Ectodermal cell (in vitro differentiated cells): ENCODE results near the gene FMO1. TPM values are rescaled to one million over a fixed set of nuclear protein-coding genes. Genes with fewer than 3 reads are reported as not detected.

Source experiments
- H3K27ac ChIP-seq: 2 replicates; pipeline ENCODE4 v1.7.0; 2013; ENCODE audit warnings: mild to moderate bottlenecking, low read depth, low read length; ENCODE audit not compliant: insufficient read depth, poor library complexity, severe bottlenecking
- H3K27me3 ChIP-seq: 2 replicates; pipeline ENCODE4 v1.7.0; 2013; ENCODE audit warnings: mild to moderate bottlenecking, low read length; ENCODE audit not compliant: insufficient read depth, control insufficient read depth, poor library complexity, severe bottlenecking
- H3K36me3 ChIP-seq: one replicate; pipeline ENCODE4 v1.7.0; 2013; ENCODE audit warnings: low read length; ENCODE audit not compliant: control insufficient read depth, insufficient read depth
- H3K4me1 ChIP-seq: one replicate; pipeline ENCODE4 v1.7.0; 2013; ENCODE audit warnings: low read length; ENCODE audit not compliant: control insufficient read depth, insufficient read depth
- H3K4me3 ChIP-seq: 2 replicates; pipeline ENCODE4 v1.7.0; 2013; ENCODE audit warnings: low read depth, low read length, control low read depth; ENCODE audit not compliant: insufficient read depth
- H3K9me3 ChIP-seq: 2 replicates; pipeline ENCODE4 v1.7.0; 2013; ENCODE audit warnings: mild to moderate bottlenecking, low read length, moderate library complexity; ENCODE audit not compliant: control insufficient read depth
- WGBS, 2 experiments: methylation state at CpG; one replicate each; pipeline ENCODE4 v1.1.7; 2013; ENCODE audit warnings: missing lambda C conversion rate in 2 of 2; 5-methylcytosine and 5-hydroxymethylcytosine counted together
- polyA plus RNA-seq, 4 experiments: library from polyadenylated mRNA; stranded (reverse); fragments of 50-300 nt; gene quantifications; one replicate each; pipeline ENCODE4 v1.2.3, GENCODE V29; 2013

Gene FMO1, protein sequence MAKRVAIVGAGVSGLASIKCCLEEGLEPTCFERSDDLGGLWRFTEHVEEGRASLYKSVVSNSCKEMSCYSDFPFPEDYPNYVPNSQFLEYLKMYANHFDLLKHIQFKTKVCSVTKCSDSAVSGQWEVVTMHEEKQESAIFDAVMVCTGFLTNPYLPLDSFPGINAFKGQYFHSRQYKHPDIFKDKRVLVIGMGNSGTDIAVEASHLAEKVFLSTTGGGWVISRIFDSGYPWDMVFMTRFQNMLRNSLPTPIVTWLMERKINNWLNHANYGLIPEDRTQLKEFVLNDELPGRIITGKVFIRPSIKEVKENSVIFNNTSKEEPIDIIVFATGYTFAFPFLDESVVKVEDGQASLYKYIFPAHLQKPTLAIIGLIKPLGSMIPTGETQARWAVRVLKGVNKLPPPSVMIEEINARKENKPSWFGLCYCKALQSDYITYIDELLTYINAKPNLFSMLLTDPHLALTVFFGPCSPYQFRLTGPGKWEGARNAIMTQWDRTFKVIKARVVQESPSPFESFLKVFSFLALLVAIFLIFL
- 0.39 TPM for polyA plus RNA-seq (2013, experiment 1 of 4)
- polyA plus RNA-seq (2013, experiment 2 of 4), result 0.21 TPM
- polyA plus RNA-seq (2013, experiment 3 of 4), result 0.27 TPM
- 0.36 TPM for polyA plus RNA-seq (2013, experiment 4 of 4)

DNA sequence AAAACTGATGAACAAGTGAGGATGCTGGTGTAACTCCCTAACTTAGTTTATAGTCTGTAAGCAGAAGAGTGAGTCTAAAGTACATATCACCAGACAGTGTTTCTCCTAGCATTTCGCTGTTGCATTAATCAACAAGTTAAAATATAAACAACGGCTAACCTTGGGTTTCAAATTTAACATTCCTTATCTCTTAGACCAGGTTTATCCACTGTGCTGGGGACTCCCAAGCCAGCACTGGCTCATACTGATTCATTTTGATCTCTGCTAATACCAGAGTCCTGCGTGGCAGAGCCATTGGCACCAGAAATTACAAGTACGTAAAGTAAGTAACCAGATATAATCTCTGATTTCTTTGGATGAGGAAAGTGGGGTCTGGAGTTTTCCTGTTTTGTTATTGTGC lies at the start of gene FMO1:
TSS of gene FMO1 (plus strand) at position 193 of the 400 bp plus-strand sequence. CDS start 9,594 bp downstream, outside the sequence.
- H3K36me3 ChIP-seq, result no peaks in the 10 kb centered on the region
- no peaks in the 10 kb centered on the region for H3K4me1 ChIP-seq
- 91 to 93% methylated on average over 4 of the region's 4 CpGs for WGBS, 2 experiments
- H3K9me3 ChIP-seq, result no peaks in the 10 kb centered on the region
- H3K27me3 ChIP-seq, result peaks cover 7% of the 10 kb centered on the region
- H3K27ac ChIP-seq, result no peak within 1 kb of the TSS
- H3K4me3 ChIP-seq, result no peak within 1 kb of the TSS

DNA sequence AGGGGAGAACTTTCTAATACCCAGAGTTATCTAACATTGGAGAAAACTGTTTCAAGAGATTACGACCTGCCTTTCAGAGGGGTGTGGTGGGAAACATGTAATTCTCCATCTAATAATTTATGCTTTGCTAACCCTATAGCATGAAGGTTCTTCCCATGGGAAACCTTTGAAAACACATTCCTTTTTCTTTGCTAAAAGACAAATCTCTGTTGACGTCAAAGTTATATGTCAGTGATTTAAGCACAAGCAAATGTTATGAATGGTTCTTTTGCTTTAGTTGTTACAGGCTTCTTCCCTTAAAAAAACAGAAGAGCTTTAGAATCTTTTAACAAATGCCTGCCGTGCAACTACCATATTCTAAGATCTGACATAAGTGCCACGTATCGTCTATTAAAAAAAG lies 44.0 kb upstream of the FMO1 start:
- Histone ChIP-seq H3K4me1 (peaks cover 9% of the 10 kb centered on the region), H3K27me3 (no peaks in the 10 kb centered on the region)
- 93 to 94% methylated on average over 4 to 5 of the region's 5 CpGs for WGBS, 2 experiments

DNA sequence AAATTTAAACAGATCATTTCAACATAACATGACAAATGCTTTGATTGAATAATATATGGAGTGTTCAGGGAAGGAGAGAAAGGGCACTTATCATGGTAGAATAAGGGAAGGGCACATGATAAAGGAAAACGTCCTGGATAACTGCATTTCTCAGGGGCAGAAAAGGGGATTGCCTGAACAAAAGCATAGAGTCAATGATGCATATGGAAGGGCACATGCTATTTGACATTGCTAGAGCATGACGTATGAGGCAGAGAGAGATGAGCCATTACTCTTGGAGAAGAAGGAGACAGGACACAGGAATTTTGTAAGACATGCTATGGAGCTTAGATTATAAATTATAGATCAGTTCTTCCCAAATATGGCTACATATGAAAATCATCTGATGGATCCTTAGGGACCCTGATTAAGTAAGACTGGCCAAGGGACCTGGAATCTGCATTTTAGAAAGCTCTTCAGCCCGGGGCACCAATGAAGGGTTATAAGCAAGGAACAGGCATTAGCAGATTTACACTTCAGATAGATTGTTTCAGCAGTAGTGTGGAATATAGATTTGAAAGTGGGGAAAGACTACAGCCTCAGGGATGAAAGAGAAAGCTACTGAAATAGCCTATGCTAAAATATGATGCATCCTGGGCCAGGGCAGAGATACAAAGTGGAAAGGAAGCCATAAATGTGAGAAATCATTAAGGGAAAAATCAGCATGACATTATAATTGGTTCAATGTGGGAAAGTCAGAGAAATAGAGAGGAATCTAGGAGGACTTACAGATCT lies 41.9 kb upstream of the FMO1 start:
- Histone ChIP-seq H3K27ac (no peak overlapping the region), H3K4me3 (no peak overlapping the region), H3K4me1 (peaks cover 25% of the 10 kb centered on the region), H3K27me3 (no peaks in the 10 kb centered on the region), H3K9me3 (no peaks in the 10 kb centered on the region), H3K36me3 (no peaks in the 10 kb centered on the region)
- 91% methylated on average over 3 of the region's 3 CpGs for WGBS, 2 experiments

More for the DNA sequence above, 44.0 kb upstream of the FMO1 start:
- Histone ChIP-seq H3K9me3 (no peaks in the 10 kb centered on the region), H3K4me3 (no peak overlapping the region), H3K27ac (no peak overlapping the region), H3K36me3 (no peaks in the 10 kb centered on the region)

DNA sequence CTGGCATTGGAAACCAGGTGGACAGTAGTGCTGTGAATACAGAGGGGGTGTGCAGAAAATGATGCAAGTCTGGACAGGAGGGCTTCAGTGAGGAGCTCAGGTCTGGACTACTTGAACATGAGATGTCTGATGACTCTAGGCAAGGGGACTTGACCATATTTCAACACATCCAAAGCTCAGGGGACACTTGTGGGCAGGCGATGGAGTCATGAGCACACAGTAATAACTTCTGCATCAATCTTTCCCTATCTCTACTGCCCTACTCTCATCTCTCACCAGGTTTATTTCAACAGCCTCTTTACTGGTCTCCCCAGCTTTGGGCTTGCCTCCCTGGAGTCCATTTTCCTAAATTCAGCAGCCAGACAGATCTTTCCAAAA lies 41.3 kb upstream of the FMO1 start:
- 89 to 100% methylated on average over 1 of the region's 1 CpG for WGBS, 2 experiments
- Histone ChIP-seq H3K27me3 (no peaks in the 10 kb centered on the region), H3K36me3 (no peaks in the 10 kb centered on the region), H3K4me1 (peaks cover 29% of the 10 kb centered on the region), H3K4me3 (no peak overlapping the region), H3K9me3 (no peaks in the 10 kb centered on the region), H3K27ac (no peak overlapping the region)

DNA sequence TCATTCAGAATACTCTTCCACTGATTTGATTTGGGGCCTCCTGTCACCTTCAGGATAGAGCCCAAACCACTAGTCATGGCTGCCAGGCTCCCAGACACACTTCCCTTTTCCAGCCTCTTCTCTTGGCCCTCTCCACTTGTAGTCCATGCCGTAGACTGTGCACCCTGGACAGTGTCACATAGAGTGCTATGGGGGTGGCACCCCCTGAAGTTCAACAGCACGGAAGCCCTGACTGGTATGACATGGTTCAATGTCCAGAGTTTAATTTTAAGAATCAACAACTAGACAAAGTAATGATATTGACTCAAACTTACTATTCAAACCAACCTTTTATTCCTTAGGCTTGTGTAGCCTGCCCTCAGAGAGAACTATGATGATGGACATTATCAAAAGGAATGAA lies 40.9 kb upstream of the FMO1 start:
- Histone ChIP-seq H3K4me3 (no peak overlapping the region), H3K9me3 (no peaks in the 10 kb centered on the region), H3K27me3 (no peaks in the 10 kb centered on the region), H3K4me1 (peaks cover 32% of the 10 kb centered on the region), H3K27ac (no peak overlapping the region), H3K36me3 (no peaks in the 10 kb centered on the region)
- 92 to 100% methylated on average over 1 to 2 of the region's 2 CpGs for WGBS, 2 experiments

DNA sequence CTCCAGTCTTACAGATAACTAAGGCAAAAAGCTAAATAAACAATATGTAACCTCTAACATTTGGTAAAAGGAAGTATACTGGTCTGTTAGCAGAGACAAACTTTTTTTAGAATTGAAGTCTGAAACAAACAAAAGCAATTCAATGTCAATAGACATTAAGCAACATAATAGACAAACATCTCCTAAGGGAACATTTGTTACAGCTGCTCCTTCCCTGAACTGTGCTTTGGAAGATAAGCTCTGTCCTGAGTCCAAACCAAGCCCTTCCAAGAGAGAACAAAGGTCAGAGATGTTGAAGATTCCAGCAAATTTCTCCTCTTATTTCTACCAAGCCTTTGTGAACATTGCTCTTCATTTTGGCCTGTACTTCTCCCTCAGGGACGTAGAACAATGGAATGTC lies 37.9 kb upstream of the FMO1 start:
- Histone ChIP-seq H3K4me3 (no peak overlapping the region), H3K4me1 (peaks cover 37% of the 10 kb centered on the region), H3K27ac (peak overlapping the region; percentile 41), H3K27me3 (no peaks in the 10 kb centered on the region), H3K36me3 (no peaks in the 10 kb centered on the region), H3K9me3 (no peaks in the 10 kb centered on the region)
- WGBS, 2 experiments, result 0% methylated on average over 1 of the region's 1 CpG; no CpG with 5 or more reads in 1 of the 2 experiments

DNA sequence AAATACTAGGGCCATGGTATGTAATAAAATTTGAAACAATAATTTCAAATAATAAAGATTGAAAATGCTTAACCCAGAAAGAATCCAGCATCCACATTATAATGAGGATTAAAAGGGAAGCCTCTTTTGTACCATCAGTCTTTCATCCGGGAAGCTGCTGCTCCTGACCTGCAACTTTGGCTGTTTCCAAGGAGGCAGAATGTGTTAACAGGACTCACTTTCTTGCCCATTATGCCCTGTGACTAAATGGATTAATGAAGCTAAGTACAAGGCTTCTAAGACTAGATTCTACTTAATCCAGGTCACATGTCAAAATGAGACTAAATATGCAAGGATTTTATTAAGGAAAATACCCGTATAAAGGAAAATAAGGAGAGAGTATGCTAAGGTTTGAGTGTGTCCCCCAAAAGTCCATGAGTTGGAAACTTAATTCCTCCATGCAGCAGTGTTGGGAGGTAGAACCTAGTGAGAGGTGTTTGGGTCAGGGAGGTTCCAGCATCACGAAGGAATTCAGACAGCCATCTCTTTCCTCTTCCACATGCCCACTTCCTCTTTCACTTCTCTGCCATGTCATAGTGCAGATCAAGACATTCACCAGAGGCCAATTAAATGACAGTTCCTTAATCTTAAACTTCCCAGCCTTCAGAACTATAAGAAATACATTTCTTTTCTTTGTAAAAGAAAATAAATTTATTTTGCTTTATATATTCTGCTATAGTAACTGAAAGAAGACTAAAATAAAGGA lies 35.5 kb upstream of the FMO1 start:
- 67 to 71% methylated on average over 3 of the region's 3 CpGs for WGBS, 2 experiments
- Histone ChIP-seq H3K4me3 (no peak overlapping the region), H3K27ac (peak overlapping the region; percentile 42), H3K36me3 (no peaks in the 10 kb centered on the region), H3K27me3 (no peaks in the 10 kb centered on the region), H3K4me1 (peaks cover 37% of the 10 kb centered on the region), H3K9me3 (no peaks in the 10 kb centered on the region)

DNA sequence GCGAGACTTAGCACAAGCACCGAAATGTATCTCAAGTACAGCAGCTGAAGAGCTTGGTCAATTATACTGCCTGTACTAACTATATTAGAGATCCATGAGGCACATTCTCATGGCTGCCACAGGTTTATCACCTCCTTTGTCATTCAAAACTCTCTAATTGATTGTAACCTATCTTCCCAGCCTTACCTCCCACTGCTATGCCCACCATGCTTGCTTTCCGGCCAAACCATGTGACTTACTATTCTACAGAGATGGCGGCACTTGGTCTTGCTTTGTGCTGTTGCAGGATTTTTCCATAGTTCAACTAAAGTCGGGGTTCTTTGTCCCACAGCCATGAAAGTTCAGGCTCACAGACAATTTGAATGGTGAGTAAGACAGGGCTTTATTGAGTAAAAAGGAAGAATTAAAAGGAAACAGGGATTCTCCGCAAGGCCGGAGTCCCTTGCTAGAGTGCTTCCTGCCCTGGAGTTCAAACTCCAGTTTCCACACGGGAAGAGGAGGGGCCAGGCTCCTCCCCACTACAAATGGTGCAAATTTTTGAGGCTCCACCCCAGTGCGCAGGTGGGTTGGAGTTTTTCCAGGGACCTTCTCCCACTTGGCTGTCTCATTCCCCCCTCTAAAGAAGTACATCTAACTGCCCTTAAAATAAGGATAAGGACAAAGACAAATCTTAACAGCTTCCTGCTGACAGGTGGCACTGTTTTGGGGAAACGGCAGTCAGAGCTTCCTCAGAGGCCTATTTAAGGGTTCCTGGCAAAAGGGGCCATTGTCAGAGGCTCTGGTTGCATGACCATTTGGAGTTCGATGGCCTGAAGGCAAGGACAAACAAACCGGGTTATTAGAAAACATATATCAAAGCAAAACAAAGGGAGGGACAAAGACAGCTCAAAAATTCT lies 34.5 kb upstream of the FMO1 start:
- Histone ChIP-seq H3K4me3 (no peak overlapping the region), H3K9me3 (no peaks in the 10 kb centered on the region), H3K27me3 (no peaks in the 10 kb centered on the region), H3K36me3 (no peaks in the 10 kb centered on the region), H3K27ac (no peak overlapping the region), H3K4me1 (peaks cover 33% of the 10 kb centered on the region)
- WGBS, 2 experiments, result 90 to 92% methylated on average over 12 of the region's 12 CpGs
